Hindlimb muscle (tissue), 1 donor: ENCODE measurements around the gene SIGLEC6. TPM values are rescaled to one million over a fixed set of nuclear protein-coding genes. Genes with fewer than 3 reads are reported as not detected.

Source experiments
- DNase-seq: peaks from one replicate; pipeline ENCODE4 v3.0.0-alpha.2; 2013
- polyA plus RNA-seq: library from polyadenylated mRNA; unstranded; fragments of 120-200 nt; gene quantifications from one replicate; pipeline ENCODE4 v1.2.1, GENCODE V29; 2013; ENCODE audit not compliant: insufficient read length

Gene SIGLEC6
- polyA plus RNA-seq, 1 donor: not detected

- no peak for DNase-seq
Observed at GRCh38 chr19:51472607-51473006, 58.9 kb downstream of the SIGLEC6 start.

DNA sequence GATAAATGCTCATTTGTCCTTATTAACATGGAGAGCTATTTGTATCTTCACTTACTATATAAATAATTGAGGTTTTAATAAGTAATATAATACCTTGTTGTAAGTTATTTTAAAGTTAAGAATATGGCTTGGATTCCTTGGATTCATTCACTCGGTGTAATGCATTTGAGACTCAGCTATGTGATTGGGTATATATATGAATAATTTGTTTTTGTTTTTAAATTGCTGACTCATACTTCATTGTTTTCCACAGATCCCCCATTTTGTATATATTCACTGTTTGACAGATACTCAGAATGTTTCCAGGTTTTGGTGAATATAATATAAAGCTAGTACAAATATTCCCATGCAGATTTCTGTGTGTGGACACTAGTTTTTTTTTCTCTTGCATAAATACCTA lies 59.9 kb downstream of the SIGLEC6 start:
- no peak for DNase-seq

- DNase-seq: no peak
Observed at GRCh38 chr19:51470966-51471365, 60.5 kb downstream of the SIGLEC6 start.

DNA sequence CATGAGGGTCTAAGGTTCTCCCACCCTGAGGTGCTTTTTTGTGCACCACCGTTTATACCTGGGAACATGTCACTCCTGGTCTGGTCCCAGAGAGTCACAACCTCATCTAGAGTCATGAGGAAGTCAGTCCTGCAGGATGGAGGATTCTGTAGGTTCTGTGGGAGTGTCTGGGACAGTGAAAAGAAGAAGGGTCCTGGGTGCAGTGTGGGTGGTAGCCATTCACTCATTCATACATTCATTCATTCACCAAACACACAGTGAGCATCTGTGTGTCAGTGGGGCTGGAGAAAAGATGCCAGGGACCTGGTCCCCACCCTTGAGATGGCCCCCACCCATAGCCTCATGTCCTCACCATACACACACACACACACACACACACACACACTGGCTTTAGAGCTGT lies 61.8 kb downstream of the SIGLEC6 start:
- DNase-seq: no peak

DNA sequence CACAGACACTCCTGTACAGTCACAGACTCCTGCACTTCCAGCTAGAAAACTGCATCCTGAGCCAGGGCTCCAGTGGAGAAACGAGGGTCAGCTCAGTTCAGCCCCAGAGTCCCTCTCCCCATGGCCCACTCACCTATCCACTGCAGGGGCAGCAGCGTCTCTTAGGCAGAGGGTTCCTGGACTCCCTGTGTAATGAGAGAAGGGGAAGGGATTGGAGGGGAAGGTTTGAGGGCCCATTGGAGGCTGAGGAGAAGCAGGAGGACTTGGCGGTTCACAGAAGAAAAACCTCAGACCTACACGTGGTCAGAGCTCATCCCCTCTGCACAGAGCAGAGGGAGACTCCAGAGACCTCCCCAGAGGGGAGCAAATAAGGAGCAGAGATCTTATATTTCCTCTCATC lies 62.3 kb downstream of the SIGLEC6 start:
- DNase-seq: no peak

- DNase-seq: no peak
Observed at GRCh38 chr19:51468545-51468920, 62.9 kb downstream of the SIGLEC6 start.

- DNase-seq: no peak
Observed at GRCh38 chr19:51467864-51468544, 63.5 kb downstream of the SIGLEC6 start.

Other genes starting within 250 kb of the SIGLEC6 start
- 0.08 TPM for gene IGLON5, start 220.0 kb downstream of the SIGLEC6 start, polyA plus RNA-seq
- 1.3 TPM for gene VSIG10L, start 189.5 kb downstream of the SIGLEC6 start, polyA plus RNA-seq
- 50.3 TPM for gene ETFB, start 165.3 kb downstream of the SIGLEC6 start, polyA plus RNA-seq
- 2.2 TPM for gene CLDND2, start 162.7 kb downstream of the SIGLEC6 start, polyA plus RNA-seq
- gene NKG7, start 159.0 kb downstream of the SIGLEC6 start, polyA plus RNA-seq: 2.8 TPM
- gene LIM2, start 143.7 kb downstream of the SIGLEC6 start, polyA plus RNA-seq: not detected
- gene C19orf84, start 141.1 kb downstream of the SIGLEC6 start, polyA plus RNA-seq: not detected
- 1.7 TPM for gene SIGLEC10, start 114.0 kb downstream of the SIGLEC6 start, polyA plus RNA-seq
- 0.10 TPM for gene SIGLEC8, start 73.2 kb downstream of the SIGLEC6 start, polyA plus RNA-seq
- gene CEACAM18, start 53.1 kb downstream of the SIGLEC6 start, polyA plus RNA-seq: not detected
- gene SIGLEC12, start 29.9 kb downstream of the SIGLEC6 start, polyA plus RNA-seq: 0.22 TPM
- 6.6 TPM for gene ZNF175, start 39.6 kb upstream of the SIGLEC6 start, polyA plus RNA-seq
- gene SIGLEC5, start 98.7 kb upstream of the SIGLEC6 start, polyA plus RNA-seq: 0.35 TPM
- 1.9 TPM for gene SIGLEC14, start 115.2 kb upstream of the SIGLEC6 start, polyA plus RNA-seq
- 9.1 TPM for gene SPACA6, start 161.7 kb upstream of the SIGLEC6 start, polyA plus RNA-seq
- not detected for gene HAS1, start 192.3 kb upstream of the SIGLEC6 start, polyA plus RNA-seq
- 1.6 TPM for gene FPR1, start 220.2 kb upstream of the SIGLEC6 start, polyA plus RNA-seq
- 0.61 TPM for gene FPR2, start 229.5 kb upstream of the SIGLEC6 start, polyA plus RNA-seq